Daoy (cell line): ENCODE results near the gene XRCC1. TPM values are rescaled to one million over a fixed set of nuclear protein-coding genes. Genes with fewer than 3 reads are reported as not detected.
"Not testable (repeated sequence)": the region's sequence is repeated elsewhere in the genome, so short reads cannot be mapped to it uniquely, and the experiment has no call there.

Experiments used
- DNase-seq: peaks from one replicate; pipeline ENCODE4 v3.0.0-alpha.2; 2015; ENCODE audit warnings: low read depth
- total RNA-seq: library from RNA; depleted of rRNA; stranded (reverse); fragments of >200 nt; shearing (Covaris generic); gene quantifications from 2 replicates; pipeline ENCODE4 v1.2.3, GENCODE V29; 2014

Gene XRCC1
- total RNA-seq, 1 experiment from 2014 or later = 40.1 TPM

DNA sequence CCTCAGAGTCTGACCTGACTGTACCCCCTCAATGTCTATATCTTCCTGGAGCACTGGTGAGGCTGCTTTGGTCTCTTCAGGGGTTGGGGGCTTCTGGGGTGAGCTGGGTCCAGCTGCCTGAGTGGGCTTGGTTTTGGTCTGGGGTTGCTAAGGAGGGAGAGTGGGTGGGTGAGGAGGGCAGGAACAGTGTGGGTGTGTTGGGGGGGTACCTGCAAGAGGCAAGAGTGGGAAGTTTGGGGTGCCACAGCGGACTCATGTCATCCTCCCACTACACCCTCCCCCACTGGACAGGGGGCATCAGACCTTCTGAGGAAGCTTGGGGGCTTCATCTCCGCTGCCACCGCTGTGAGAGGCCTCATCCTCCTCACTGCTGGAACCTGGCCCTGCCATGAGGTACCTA is 28.7 kb downstream of the XRCC1 start:
- no peak for DNase-seq

DNA sequence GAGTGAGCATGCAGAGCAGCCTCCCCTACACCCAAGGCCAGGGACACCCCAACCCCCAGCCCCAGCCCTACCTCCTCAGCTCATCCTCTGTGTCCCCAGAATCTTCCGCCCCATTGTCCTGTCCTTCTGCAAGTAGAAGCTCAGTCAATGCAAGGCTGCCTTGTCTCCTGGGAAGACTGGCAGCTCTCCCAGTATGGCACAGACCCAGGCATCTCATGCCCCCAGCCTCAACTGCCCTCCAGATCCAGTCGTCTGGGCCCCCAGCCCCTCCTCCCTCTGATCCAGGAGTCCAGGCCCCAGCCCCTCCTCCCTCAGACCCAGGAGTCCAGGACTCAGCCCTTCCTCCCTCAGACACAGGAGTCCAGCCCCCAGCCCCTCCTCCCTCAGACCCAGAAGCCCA is 29.3 kb downstream of the XRCC1 start:
- no peak for DNase-seq

DNA sequence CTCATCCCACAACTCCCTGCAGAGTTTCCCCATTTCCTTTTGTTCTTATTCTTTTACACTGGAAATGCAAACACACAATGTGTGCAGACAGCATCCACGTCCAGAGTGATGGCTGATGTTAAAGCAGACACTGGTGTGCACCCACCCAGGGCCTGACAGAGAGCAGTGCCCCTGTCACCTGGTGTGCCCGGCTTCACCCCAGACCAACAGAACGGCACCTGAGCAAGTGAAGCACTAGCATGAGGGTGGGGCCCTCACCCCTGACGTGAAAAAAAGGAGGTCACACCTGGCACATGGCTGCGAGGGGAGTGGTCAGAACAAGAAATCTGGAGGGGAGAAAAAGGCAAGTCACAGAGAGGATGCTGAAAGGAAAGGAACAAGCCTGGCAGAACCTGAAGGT is 30.1 kb downstream of the XRCC1 start:
- DNase-seq = no peak

DNA sequence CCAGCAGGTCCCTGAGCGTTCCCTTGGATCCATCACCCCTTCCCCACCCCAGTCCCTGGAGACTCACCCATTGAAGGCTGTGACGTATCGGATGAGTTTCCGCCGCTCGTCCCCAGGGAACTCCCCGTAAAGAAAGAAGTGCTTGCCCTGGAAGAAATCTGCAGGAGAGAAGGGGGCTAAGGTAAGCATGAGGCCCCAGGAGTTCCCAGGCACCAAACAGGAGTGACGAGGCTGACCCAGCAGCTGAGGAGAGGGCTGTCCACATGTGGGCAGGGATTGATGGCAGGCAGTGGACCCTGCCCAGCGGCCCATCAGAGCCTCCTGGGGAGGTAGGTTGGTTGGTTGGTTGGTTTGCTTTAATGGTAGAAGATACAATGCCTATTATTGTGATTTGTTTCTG is 31.2 kb downstream of the XRCC1 start:
- DNase-seq = no peak

DNA sequence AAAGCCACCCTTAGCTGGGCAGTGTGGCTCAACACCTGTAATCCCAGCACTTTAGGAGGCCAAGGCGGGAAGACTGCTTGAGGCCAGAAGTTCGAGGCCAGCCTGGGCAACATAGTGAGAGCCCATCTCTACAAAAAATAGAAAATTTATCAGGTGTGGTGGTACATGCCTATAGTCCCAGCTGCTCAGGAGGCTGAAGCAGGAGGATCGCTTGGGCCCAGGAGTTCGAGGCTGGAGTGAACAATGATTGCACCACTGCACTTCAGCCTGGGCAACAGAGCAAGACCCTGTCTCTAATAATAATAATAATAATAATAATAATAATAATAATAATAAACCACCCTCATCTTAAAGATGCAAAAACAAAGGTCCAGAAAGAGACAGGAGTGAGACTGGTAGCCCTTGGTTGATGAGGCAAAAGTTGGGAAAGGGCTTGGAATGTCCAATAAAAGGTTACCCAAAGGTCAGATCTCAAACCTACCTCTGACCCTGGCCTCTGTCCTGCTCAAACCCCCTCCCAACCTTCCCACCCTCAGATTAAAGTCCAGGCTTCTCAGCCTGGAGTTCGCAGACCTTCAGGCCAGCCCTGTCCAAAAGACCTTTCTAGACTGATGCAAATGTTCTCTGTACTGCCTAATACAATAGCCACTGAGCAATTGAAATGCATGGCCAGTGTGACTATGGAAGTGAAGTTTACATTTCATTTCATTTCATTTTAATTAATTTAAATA is 33.2 kb downstream of the XRCC1 start:
- DNase-seq = no peak

DNA sequence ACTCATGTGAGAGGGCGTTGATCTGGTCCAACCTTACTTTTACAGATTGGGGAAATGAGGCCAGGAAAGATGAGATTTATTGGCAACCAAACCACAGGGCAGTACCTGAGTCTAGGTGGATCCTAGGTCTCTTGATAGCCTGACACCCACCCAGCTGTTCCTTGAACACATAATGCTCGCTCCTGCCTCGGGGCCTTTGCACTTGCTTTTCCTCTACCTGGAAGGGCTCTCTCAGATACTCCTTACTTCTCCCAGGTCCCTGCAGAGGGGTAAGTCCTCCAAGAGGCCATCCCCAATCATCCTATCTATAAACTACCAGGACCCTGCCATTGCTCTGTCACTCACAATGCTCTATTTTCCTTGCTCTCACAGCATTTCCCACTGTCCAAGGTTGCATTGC is 34.9 kb downstream of the XRCC1 start:
- DNase-seq = no peak

DNA sequence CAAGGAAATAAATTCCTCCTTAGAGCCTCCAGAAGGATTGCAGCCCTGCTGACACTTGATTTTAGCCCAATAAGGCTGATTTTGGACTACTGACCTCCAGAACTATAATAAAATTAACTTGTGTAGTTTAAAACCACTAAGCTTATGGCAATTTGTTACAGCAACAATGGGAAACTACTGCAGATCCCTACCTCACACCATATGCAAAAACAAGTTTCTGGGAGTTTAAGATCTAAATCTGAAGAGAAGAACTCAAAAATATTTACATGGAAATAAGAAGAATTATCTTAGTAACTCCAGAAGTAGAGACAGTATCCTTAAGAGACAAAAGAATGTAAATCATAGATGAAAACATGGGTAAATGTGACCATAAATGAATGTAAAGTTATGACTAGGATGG is 36.4 kb downstream of the XRCC1 start:
- DNase-seq = no peak

DNA sequence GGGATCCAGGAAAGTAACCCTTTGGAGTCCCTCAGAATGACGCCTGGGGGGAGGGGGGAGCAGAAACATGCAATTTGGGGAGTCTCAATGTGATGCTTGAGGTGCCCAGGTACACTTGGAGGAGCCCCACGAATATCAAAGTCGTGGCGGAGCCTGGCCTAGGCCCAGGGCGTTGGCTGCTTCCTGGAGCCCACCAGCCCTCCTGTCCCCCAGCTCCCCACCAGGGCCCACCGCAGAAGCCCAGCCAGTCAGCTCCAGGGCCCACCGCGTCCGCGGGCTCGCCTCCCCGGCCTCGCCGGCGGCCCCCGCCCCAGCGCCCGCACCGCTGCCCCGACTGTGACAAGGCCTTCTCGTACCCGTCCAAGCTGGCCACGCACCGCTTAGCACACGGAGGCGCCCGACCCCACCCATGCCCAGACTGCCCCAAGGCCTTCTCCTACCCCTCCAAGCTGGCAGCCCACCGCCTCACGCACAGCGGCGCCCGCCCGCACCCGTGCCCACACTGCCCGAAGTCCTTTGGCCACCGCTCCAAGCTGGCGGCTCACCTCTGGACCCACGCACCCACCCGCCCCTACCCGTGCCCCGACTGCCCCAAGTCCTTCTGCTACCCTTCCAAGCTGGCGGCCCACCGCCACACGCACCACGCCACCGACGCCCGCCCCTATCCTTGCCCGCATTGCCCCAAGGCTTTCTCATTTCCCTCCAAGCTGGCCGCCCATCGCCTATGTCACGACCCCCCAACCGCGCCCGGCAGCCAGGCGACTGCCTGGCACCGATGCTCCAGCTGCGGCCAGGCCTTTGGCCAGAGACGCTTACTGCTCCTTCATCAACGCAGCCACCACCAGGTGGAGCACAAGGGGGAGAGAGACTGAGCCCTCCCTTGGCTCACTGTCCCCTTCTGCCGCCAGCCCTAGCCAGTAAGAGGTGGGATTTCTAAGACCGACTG is 40.2 kb downstream of the XRCC1 start:
- peak; percentile 47 for DNase-seq

DNA sequence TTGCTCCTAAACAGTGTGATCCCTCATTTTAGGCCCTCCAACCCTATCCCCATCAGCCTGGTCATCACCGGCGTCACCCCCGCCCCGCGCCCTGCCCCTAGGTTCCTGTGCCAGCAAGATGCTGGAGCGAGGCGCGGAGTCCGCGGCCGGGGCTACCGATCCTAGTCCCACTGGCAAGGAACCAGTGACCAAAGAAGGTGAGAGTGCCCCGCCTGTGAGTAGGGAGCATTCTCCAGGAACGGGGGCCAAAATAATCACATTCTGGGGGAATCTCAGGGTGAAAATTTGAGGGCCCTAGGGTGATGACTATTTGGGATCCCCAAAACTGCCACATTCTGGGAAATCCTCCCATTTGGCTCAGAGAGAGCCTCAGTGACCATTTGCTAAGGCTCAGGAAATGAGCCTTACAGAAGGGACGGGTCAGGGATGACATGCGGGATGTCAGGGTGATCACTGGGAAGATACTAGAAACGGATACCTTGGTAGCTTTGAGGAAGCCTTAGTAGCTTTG is 41.0 kb downstream of the XRCC1 start:
- DNase-seq = no peak

DNA sequence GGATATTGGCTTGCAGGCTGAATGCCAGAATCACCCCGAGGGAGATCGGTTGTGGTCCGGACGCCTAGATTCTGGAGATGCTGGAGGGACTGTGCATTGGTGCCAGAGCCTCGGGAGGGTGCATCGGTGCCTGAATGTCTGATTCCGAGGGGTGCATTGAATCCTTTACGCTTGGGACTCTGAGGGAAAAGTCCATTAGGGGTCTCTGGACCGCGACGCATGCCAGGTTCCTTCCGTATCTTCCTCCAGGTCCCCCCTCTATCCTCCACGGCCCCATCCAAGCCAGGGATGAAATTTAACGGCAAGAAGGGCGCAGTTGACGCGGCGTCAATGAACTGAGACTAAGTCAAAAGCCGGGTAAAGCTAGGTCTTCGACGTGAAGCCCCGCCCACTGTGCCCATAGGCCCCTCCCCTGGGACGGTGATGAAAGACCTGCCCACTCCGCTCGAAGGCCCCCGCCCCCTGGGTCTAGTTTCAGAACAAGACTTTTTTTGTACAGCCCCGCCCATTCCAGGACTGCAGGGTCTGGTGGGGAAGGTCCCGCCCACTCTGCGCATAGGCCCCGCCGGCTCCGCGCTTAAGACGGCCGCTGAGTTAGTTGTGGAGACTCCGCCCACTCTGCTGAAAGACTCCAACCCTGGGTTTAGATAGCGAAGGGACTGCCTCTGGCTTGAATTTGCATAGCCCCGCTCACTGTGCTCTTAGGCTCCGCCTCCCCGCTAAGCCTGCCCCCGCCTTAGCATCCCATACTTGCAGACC is 41.6 kb downstream of the XRCC1 start:
- peak; percentile 98 for DNase-seq

DNA sequence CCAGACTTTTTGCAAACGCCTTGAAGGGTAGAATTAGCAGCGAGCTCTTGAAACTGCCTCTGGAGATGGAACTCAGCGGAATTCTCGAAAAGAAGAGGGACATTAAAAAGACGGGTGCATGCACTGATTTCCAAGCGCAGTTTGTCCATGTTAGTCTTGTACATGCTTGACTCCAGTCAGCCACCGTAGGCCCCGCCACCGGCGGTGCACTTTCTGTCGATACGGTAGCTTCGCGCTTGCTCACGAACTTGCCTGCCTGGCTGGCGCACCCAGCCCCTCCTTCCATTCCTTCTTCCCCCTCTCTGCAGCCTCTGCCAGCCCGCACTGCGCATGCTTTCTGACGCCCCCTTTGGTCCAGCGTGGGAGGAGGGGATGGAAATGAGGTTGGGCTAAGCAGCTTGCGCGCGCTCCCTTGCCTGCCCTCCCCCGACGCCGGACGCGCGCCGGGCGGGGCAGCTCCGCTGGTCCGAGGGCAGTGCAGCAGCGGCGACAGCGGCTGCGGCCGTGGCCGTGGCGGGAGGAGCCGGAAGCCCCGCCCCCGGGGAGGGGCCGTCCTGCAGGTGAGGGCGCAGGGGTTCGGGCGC is 42.3 kb downstream of the XRCC1 start, which contains the start of gene ZNF575:
Gene ZNF575, plus strand, starts transcription at position 227 of the 584 bp plus-strand sequence. CDS start 1,235 bp downstream, outside the sequence.
- DNase-seq = peak; percentile 95

DNA sequence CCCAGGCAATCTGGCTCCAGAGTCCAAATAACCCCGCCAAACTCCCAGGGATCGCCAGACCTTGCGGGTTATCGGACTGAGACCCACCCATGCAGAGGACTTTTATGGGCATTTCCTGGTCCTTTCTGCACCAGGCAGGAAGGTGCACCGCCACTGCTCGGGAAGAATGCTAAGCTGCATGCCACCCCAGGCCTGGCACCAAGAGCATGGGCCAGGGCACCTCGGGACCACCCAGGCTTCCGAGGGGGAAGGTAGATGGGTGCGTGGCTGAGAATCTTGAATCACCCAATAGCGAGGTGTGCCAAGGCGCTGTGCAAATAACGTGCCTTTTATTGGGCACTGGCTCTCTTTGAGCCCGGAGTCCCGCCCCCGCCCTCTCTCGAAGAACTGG is 42.8 kb downstream of the XRCC1 start:
- DNase-seq = peak; percentile 58

DNA sequence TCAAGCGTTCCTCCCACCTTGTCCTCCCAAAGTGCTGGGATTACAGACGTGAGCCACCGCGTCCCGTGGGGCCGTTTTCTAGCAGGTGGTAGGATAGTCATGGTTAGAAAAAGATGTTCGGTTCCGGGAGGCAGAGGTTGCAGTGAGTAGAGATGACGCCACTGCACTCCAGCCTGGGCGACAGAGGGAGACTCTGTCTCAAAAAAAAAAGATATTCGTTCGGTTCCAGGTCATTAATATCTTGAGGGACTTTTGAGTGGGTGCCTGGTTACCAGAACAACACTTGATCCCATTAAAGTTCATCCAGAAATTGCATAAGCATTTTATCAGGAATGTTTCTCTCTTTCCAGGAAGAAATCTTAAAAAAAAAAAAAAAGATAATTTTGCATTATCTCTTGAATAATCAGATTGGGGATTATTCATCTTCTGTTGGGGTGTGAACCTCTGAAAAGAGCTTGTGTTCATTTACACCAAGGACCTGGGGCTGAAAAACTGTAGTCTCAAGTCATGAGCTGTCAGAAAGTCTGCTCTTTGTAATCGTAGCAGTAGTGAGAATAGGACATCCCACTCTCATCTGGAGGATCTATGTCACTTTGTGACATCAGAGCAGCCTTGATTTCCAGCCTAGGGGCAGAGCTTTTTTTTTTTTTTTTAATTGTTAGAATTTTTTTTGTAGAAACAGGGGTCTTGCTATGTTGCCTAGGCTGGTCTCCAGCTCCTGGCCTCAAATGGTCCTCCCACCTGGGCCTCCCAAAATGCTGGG is 47.3 kb downstream of the XRCC1 start:
- DNase-seq = peak; percentile 53

DNA sequence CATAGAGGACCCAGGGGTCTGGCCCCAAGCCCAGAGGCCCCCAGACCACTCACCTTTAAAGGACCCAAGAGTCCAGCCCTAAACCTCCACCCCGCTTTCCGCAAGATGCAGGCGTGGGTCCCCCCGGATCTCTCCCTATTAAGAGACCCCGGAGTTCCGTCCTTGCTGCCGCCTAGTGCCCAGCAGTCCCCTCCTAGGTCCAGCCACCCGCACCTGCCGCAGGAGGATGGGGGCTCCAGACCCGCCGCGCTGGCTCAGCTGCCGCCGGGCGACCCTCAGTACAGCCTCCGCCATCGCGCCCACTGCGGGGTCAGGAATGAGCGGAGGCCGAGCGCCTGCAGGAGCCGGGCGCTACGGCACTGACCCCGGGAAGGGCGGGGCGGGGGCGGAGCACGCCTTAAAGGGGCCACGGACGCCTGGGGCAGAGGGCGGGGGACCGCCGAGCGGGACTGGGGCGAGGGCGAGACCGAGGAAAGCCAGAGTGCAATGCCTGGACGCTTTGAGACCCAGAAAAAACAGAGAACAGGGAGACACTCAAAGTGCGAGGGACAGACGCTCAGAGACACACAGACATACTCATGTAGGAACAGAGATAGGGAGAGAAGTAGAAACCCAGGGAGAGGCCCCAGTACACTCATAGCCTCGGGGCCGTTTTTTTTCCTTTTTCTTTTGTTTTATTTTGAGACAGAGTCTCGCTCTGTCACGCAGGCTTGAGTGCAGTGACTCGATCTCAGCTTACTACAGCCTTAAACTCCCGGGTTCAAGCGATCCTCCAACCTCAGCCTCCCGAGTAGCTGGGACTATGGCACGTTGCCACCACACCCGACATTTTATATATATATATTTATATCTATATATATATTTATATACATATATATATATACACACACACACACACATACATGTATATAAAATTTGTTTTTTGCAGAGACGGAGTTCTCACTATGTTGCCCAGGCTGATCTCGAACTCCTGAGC is 48.2 kb downstream of the XRCC1 start, which contains the start of gene ETHE1:
Gene ETHE1, minus strand, starts transcription at position 318 of the 976 bp plus-strand sequence. Its CDS starts 24 bp downstream, at position 294.
- peak; percentile 74 for DNase-seq

DNA sequence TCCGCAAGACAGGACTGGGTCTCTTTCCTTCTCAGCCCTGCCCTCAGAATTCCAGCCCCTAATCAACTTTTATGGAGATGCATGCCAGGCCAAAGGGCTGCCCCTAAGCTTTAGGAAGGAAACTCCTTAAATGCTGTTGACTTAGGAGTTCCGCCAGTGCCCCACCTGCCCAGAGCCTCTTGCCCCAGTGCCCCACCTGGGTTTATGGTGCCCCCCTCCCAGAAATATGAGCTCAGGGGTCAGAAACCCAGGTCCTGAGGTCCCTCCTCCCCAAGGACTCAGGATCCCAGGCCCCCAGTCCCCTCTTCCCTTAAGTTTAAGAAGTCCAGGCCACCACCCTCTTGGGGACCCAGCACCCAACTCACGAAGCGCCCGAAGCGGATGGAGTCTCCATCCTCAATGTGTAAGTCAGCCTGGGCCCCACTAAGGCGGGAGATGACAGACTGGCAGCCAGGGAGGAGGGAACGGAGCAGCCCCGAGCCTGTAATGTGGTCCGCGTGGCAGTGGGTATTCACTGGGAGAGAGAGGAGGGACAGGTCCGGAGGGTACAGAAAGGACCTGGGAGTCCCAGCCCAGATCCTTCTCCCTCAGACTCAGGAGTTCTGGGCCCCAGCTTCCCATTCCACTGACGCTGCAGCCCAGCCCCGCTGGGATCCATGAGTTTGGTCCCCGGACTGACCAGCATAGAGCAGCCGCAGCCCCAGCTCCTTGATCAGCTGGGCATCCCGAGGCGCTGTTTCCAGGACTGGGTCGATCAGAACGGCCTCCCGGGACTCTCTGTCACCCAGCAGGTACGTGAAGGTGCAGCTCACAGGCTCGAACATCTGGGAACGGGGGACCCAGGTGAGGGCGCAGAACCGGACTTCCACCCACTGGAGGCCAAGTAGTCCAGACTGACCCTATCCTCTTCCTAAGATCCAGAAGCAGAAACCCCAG is 49.2 kb downstream of the XRCC1 start:
- no peak for DNase-seq

DNA sequence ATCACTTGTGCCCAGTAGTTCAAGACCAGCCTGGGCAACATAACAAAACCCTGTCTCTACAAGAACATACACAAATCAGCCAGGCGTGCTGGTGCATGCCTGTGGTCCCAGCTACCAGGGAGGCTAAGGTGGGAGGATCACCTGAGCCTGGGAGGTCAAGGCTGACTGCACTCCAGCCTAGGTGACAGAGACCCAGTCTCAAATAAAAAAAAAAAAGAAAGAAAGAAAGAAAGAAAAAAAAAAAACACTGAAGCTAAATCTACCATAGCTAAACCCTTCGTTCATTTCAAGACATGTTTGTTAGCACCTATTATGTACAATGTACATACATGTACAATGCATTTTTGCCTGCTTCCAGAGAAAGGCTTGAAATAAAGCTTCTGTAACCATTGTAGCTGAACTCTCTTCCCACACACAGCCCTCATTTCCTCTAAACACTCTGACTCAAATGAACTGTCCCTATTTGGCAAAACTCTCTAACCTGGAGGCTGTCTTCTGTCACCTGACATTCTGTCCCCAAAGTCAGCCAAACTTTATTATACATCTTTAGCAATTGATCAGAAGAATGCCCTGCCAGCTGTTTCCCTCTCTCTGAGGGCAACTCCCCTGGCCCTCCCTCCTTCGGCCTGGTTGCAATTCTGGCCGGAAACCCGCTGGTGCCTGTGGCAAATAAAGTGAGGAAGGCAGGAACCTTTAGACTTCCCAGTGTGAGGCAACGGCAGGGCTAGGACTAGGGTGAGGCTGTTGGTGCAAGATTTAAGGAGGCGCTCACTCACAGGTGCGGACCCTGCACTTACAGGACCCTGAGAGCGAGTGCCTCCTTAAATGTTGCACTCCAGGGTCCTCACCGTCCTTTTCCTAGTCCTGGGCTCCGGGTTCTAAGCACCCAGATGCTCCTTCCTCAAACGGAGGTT is 50.1 kb downstream of the XRCC1 start:
- peak; percentile 31 for DNase-seq

DNA sequence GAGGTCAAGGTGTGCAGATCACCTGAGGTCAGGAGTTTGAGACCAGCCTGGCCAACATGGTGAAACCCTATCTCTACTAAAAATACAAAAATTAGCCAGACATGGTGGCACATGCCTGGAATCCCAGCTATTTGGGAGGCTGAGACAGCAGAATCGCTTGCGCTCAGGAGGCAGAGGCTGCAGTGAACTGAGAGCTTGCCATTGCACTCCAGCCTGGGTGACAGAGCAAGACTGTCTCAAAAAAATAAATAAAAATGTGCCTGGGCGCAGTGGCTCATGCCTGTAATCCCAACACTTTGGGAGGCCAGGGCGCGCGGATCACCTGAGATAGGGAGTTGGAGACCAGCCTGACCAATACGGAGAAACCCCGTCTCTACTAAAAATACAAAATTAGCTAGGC is 51.6 kb downstream of the XRCC1 start:
- not testable (repeated sequence) for DNase-seq
